GM06990 (cell line): ENCODE measurements around the gene ABHD2.

Experiments
- DNase-seq: peaks from one replicate; pipeline ENCODE4 v3.0.0-alpha.2; 2011; ENCODE audit not compliant: insufficient read length; ENCODE audit errors: extremely low read depth
- H3K27me3 ChIP-seq: replicated peaks from 2 replicates; pipeline ENCODE4 v1.6.0; 2011; ENCODE audit warnings: low read length; ENCODE audit not compliant: control insufficient read depth, insufficient read depth
- H3K36me3 ChIP-seq: 2 replicates; pipeline ENCODE4 v1.5.1; 2011; ENCODE audit warnings: low read length; ENCODE audit not compliant: control insufficient read depth, insufficient read depth
- H3K4me3 ChIP-seq: replicated peaks from 2 replicates; pipeline ENCODE4 v1.5.1; 2011; ENCODE audit warnings: low read depth, mild to moderate bottlenecking, control low read depth, low read length
- TF ChIP-seq, protein P1 (sequence below): IDR thresholded peaks from 2 replicates; pipeline ENCODE4 v1.5.1; 2011; ENCODE audit warnings: low read length, control low read depth, mild to moderate bottlenecking, inconsistent platforms; ENCODE audit not compliant: insufficient read depth, poor library complexity, severe bottlenecking

The ABHD2 gene

DNA sequence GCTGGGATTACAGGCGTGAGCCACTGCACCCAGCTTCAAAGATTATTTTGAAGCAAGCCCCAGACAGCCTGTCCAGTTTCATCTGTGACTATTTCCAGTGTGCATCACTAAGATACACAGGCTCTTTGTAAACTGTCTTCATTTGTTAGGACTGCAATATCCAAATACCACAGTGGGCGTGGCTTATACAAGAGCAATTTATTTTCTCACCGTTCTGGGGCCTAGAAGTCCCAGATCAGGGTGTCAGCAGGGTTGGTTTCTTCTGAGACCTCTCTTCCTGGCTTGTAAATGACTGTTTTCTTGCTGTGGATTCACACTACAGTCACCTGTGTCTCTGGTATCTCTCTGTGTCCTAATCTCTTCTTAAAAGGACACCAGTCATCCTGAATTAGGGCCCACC is 73.4 kb downstream of the ABHD2 start:
- no peaks in the 10 kb centered on the region for H3K27me3 ChIP-seq
- DNase-seq: no peak
- TF ChIP-seq, protein P1, sequence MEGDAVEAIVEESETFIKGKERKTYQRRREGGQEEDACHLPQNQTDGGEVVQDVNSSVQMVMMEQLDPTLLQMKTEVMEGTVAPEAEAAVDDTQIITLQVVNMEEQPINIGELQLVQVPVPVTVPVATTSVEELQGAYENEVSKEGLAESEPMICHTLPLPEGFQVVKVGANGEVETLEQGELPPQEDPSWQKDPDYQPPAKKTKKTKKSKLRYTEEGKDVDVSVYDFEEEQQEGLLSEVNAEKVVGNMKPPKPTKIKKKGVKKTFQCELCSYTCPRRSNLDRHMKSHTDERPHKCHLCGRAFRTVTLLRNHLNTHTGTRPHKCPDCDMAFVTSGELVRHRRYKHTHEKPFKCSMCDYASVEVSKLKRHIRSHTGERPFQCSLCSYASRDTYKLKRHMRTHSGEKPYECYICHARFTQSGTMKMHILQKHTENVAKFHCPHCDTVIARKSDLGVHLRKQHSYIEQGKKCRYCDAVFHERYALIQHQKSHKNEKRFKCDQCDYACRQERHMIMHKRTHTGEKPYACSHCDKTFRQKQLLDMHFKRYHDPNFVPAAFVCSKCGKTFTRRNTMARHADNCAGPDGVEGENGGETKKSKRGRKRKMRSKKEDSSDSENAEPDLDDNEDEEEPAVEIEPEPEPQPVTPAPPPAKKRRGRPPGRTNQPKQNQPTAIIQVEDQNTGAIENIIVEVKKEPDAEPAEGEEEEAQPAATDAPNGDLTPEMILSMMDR: no peak
- no peak overlapping the region for H3K4me3 ChIP-seq
- H3K36me3 ChIP-seq: peaks cover 1% of the 10 kb centered on the region

DNA sequence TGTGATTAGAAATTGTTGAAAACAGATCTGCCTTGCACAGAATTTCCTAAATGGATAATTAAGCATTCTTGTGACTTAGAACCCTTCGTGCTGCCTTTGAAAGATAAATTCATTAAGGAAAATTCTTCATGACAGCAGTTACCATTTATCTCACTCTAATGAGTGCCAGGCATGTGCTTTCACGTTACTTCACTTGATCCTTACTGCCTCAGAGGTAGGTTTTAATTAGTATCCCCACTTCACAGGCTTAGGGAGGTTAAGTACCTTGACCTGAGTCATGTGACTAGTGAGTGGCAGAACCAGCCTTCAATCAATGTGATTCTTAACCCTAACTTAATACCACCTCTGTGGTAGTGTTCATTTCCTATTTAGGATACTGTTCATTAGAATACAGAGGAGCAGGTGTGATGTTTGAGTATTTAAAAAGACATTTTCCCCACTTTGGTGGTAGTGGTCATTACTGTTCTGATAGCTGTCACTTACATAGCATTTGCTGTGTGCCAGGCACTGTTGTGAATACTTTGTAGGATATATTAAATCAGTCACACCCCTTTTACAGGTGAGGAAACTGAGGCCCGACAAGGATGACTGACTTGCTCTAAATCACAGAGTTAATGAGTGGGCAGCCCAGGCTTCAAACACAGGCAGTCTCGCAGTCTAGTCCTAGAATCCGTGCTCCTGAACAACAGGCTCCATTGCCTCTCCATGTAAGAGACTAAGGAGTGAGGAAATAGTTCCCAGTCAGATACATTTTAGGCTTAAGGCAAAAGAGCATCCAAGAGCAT is 75.2 kb downstream of the ABHD2 start:
- Histone ChIP-seq H3K4me3 (no peak overlapping the region), H3K36me3 (peaks cover 1% of the 10 kb centered on the region), H3K27me3 (no peaks in the 10 kb centered on the region)
- TF ChIP-seq, protein P1: no peak
- no peak for DNase-seq

DNA sequence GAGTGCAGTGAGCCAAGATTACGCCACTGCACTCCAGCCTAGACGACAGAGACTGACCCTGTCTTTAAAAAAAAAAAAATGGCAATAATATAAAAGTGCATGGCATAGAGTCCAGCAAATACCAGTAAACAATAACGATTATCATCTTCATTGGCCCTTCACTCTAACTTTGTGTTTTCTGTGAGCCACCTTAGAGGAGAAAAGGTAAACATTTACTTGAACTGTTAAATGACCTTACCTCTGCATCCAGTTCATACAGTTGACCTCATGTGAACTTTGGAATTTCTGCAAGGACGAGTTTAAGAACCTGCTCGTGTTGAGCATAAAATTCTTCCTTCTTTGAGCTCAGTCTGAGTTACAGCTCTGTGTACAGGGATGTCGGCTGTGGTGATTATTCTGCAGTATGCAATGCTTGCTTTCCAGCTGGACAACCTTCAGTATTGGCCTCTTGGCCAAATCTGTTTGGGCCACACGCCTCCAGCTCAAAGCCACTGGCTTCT is 76.5 kb downstream of the ABHD2 start:
- DNase-seq: no peak
- TF ChIP-seq, protein P1: no peak
- Histone ChIP-seq H3K27me3 (no peaks in the 10 kb centered on the region), H3K4me3 (no peak overlapping the region), H3K36me3 (no peaks in the 10 kb centered on the region; the same call in none of the 2 replicates)

DNA sequence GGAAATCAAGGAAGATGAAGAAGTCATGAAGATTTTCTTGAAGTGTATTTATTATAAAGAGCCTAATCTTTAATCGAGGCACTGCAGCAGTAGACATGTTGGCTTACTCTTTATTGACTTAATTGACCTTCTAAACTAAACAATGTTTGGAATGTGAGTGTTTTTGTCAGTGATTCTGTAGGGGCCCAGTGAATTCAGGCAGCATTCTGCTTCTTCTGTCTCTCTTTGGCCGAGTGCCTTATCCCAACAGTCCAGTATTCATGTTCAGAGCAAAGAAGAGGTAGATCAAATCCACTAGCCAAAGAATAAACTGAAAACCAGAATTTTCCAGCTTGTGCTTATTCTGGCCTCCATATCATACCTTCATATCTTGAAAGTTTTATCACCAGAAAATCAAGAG is 77.4 kb downstream of the ABHD2 start:
- H3K36me3 ChIP-seq: no peaks in the 10 kb centered on the region; the same call in none of the 2 replicates
- no peak overlapping the region for H3K4me3 ChIP-seq
- no peaks in the 10 kb centered on the region for H3K27me3 ChIP-seq
- no peak for DNase-seq
- TF ChIP-seq, protein P1: no peak

DNA sequence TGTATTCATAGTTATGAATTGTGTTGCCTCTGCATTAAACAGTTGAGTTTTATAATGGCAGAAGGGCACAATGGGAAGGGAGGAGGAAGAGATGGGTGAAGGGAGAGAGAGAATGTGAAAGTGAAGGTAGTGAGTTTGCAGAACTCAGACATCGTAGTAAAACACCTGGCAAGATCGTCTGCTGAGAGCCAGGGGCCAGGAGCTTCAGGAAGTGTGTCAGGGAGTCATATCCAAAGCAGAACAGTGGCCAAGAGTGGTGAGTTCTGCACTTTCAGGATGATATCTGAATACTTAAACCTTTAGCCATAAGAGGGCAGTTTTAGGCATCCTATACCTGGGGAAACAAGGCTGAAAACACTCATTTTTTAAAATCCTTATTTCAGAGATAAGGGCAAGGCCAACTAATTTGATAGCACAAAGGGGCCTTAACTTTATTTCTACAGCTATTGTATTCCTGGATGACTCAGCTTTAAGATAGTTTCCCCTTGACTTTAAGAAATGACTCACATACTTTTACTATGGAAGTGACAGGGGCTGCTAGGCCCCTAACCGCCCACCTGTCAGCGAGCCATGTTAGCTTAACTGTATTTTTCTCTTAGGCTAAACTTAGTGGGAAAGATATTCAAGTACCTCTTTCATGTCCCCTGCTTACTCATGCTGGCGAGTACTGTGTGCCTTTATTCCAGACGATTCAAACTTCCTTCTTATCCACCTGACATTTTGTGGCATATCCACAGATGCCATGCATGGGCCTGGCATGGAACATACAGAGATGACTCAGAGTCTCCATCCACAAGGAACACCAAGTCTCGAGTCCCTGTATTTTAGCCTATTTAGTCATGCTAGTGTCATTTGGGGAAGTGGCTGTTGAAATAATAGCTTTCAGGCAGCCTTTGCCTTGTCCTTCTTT is 79.3 kb downstream of the ABHD2 start:
- H3K36me3 ChIP-seq: no peaks in the 10 kb centered on the region; the same call in none of the 2 replicates
- TF ChIP-seq, protein P1: no peak
- peak; percentile 52 for DNase-seq
- no peak overlapping the region for H3K4me3 ChIP-seq
- H3K27me3 ChIP-seq: no peaks in the 10 kb centered on the region
